GM18520 (cell line): ENCODE data around the gene MBP.

Experiments
- ATAC-seq: cut with Tn5 transposase; IDR thresholded peaks from one replicate; pipeline ENCODE4 v1.9.1; 2021; ENCODE audit not compliant: unreplicated experiment

Gene MBP

DNA sequence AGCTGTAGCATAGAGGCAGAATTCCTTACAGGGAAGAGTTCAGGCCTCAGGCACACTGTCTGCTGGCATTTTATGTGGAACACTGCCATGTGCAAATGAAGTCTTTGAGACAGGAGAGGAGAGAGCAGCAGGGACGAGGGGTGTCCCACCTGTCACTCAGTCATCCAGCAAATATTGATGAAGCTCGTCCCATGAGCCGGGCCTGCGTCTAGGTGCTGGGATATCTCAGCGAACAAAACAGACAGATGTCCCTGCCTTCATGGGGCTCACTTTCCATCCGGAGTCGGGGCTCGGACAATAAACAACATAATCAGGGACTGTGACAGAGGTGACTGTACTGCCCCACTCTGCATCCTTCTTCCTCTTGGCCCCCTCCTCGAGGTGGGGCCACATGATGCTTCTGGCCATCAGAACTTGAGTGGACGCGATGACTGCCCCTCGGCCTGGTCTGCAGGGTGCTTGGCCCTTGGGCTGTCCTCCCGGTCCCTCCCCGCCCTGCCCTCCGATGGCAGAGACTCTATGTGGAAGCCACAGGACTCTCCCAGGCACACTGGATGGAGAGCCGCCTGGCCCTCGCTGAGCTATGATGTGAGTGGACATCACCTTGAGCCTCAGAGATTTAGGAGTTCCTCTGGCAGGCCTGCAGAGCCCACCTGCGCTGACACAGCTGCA is 78.8 kb downstream of the MBP start:
- no peak for ATAC-seq

DNA sequence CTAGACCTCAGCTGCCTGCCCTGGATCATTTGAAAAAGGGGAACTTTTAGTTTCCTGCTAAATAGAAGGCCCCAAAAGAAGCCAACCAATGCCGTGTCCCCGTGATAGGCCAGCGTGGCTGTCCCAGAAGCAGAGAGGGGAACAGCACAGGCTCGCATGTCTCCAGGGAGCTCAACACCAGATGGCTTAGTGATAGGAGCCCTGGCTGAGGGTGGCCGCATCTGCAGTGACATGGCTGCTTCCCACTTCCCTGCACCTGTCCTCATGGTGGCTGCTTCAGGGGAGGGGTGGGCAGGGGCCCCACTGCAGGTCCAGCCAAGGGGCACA is 79.6 kb downstream of the MBP start:
- ATAC-seq, result no peak

DNA sequence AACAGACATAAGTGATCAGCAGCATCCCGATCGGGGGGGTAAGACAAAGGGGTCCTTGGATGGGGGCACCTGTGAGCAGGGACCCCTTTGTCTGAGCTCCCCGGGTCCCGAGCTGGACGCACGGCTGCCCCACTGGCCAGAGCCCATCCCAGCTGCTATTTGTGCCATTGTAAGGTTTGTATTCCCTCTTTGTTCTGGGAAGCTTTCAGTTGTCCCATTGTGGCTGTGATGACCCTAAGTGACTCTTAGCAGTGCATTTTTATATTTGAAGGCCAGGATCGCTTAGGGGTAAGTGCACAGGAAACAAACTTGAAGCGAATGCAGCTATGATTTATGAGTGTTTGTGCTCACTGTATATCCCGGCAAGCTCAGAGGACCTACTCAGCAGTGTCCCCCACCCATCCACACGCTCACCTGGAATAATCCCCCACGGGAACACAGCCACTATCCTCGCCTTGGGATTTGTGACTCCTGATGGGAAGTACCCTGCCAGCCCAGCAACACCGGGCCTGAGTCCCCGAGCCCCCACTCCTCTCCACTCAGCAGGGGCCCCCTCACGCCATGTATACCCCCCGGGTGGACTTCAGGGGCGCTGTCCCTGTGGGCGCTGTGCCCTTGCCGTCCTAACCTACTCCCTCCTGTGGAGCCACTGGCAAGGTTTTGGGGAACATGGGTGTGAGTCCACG is 80.1 kb downstream of the MBP start:
- ATAC-seq, result no peak

DNA sequence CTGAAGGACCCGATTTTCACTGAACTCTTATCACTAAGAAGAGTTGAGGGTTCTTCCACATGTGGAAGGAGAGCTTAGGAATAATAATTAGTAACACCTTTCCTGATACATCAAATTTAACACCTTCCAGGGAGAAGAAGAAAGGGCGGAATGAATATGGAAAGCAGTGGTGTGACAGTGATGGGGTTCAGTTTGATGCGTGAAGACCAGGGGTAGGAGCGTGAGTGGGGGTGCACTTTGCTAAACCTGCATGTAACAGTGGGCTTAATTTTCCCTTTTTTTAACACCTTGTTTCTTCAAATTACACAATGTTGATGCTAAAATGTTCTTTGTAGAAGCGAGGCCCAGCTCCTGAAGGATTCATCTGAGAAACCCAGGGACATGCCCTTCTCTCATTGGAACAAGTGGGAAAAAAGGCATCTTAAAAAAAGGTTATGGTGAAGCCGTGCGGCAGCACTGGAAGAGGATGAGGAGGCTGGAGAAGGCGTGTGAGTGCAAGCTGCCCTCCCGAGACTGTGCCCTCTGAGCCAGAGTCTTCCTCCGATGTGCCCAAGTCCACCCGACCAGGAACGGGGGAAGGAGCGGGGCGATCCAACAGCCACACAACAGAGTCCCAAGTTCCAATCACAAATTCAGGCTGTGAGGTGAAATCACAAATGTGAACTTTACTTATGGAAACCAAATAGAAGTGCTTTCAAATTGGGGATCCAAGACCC is 80.8 kb downstream of the MBP start:
- no peak for ATAC-seq

DNA sequence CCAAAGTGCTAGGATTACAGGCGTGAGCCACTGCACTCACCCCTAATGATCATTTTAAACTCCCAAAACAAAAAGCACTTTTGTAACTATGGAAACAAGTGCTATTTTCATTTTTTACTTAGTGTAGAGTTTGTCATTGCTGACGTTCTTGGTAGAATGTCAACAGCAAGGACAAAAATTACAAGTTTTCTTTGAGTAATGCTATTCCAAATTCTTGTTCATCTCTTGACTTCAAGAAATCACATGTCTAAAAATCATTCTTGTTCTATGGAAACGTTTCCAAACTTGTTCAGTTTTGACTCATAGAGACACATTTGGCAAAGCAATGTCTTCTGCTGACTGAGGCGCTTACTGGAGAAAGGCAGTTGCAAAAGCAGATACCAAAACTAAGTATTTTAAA is 82.6 kb downstream of the MBP start:
- ATAC-seq, result no peak

DNA sequence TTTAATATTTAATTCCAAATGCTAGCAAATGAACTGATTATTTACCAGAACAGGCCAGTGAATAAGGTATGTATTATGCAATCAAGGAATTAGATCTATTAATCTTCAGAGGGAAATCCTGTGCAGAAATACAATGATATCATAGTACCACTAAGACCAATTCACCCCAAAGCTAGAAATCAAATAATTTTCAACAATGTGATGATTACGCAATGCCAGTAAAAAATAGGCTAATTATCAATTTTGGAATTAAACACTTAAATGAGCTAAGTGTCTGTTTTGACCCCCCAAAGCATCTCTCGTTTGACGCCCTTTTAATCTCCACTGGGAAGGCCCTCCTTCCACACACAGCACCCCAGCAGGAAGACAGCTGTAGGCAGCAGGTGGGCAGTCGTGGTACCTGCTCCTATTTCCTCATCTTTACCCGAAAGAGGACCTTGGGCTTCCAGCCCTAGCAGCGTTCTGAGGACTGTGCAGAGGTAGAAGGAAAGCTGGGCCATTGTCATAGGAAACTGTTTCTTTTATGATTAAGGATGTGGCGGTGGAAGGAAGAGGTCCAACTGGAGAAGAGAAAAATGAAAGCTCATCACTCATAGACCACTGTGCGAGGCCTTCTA is 84.7 kb downstream of the MBP start:
- ATAC-seq, result no peak

DNA sequence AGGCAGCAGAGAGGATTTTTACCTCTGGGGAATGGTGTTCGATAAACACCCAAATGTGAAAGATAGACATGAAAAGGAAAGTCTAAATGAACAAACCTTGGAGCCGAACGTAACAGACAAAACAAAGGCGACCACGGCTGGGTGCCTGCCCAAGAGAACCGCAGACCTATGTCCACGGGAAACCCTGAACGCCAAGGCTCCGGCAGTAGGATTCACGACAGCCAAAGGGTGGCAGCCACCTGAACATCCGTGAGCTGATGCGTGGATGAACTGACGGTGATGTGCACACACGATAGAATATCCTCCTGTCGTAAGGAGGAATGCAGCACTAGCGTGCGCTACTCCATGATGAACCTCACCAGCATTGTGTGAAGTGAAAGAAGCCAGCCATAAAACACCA is 85.6 kb downstream of the MBP start:
- ATAC-seq, result no peak

DNA sequence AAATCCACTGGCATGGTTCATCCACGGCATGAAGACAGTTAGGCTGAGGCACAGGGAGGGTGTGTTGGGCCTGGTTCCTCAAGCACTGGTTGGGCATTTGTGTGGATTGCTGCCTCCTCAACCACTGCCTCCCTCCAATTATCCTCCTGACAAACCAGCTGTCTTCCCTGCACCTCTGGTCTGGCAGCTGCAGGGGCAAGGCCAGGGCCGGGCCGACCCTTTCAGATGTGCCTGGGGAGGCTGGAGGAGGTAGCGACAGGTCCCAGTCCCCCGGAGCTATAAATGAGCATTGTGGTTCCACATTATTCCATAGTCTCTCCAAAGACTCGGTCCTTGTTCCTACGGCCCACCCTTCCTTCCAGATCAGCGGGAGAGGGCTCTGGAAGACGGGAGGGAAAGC is 86.2 kb downstream of the MBP start:
- no peak for ATAC-seq

DNA sequence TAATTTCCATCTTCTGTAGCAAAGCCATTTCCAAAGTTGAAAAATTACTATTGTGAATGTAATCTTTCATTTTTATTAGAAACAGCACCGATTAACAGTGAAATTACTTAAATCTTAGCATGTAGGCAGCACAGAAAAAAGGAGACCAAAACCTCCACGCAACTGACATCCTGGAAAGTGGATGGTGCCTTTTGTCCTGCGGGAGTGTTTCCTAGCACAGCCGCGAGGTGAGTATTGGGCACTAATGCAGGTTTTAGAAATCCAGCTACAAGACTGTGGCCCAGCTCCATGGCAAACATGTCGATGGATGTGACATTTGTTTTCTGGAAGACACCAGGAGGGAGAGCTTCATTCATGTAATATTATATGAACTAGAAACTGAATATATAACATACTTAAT is 86.9 kb downstream of the MBP start:
- no peak for ATAC-seq

DNA sequence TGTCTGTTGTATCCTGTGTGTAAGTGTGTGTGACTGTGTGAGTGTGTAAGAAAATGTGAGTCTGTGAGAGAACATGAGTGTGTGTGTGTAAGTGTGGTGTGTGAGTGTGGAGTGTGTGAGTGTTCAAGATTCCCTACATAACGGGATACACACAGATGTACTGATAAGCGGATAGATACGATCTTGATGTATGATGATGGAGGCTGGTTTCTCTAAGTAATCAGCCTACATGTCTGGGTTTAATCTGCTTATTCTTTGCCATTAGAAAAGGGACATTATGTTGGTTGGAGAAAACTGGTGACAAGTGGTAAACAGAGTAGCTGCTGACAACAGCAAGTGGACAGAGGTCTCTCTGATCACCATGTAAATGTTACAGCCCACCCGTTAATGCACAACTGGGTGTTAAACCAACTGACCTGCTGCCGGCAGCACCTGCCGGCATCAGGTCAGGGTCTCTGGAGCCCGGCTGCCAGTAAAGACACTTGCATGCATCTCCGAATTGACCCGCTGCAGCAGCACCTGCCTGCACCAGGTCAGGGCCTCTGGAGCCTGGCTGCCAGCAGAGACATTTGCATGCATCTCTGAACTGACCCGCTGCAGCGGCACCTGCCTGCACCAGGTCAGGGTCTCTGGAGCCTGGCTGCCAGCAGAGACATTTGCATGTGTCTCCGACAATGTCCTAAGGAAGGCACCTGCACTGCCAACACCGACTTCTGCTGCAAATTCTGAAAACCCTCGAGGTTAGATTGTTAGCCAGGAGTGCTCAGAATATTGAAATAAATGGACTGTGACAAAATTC is 87.5 kb downstream of the MBP start:
- no peak for ATAC-seq

DNA sequence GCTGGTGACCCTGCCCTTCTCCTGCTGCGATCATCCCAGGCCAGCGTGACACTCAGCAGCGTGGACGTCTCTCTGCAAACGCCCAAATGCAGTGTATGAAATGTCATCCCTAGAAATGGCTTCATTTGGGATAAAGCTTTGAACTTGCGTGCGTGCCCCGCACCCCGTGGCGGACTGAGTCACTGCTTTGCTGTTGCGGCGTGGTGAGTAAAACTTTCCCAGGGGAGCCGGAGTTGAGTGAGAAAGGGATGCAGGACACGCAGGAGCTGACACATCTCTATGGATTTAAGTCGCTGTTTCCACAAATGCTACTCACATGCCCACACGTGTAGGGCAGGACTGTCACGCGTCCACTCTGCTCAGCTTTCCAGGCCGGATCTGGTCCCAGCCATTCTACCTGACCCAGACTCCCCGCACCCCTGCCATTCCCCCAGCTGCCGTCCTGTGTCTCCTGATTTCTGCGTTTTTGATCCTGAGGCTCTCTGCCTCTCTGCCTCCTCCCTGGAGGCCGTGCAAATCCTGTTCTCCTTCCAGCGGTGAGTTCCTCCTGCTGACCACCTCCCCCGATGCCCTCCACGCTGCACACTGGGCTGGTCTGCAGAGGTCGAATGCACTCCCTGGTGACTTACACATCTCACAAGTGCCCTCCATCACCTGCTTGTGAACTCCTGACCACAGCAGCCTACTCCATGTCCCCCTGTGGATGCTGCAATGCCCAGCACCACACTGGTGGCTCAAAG is 88.9 kb downstream of the MBP start:
- ATAC-seq, result no peak

DNA sequence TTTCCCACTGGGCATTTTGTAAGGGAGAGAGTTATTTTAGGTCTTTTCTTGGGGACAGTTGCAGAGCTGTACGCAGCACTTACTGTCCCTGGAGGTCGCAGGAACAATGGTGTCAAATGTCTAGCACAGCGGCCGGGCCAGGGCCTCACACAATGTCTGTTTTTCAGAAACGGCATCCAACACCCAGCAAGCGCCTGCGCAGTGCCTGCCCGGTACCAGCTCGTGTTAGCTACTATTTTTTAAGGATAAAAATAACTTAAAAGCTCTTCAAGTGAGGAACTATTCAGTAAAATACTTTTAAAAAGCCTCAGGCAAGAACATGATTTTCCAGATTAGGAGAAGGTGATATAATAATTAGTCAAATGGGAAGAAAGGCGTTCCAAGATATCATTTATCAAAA is 90.0 kb downstream of the MBP start:
- ATAC-seq, result no peak

DNA sequence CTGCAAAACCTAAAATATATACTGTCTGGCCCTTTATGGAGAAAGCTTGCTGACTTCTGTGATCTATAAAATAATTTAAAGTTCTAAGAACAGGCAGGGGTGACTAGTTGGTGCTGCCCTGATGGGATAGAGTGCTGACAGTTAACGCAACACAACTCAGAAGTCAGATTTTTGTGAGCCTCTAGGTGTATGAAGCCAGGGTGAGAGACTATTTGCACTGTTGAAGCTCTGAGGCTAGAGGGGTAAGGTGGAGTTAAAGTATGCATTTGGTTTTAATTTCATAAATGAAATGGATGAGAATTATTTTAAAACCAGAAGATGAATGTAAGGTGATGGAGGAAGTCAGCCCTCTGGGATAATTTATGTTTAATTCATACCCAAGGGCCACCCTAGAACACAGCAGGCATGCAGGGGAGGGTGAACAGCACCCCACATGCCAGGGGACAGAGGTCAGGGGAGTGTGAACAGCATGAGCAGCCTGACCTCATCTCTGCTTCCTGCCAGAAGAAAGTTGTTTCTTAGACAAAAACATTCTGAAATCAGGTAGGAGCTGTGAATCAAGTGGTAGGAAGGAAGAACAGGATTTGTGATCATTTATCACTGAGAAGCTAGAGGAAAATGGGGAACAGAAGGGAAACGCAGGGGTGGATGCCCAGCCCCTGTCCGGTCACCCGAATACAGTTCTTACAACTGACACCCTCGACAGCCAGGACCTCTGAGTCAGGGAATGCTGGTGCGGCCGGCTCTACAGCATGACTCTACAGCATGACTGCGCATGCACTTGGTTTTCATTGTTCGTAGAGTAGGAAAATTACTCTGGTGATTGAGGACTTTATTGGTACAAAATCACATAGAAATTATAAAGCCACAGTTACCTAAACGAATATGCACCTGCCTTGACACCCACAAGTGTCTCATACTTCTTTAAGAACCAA is 93.1 kb downstream of the MBP start:
- ATAC-seq, result no peak

DNA sequence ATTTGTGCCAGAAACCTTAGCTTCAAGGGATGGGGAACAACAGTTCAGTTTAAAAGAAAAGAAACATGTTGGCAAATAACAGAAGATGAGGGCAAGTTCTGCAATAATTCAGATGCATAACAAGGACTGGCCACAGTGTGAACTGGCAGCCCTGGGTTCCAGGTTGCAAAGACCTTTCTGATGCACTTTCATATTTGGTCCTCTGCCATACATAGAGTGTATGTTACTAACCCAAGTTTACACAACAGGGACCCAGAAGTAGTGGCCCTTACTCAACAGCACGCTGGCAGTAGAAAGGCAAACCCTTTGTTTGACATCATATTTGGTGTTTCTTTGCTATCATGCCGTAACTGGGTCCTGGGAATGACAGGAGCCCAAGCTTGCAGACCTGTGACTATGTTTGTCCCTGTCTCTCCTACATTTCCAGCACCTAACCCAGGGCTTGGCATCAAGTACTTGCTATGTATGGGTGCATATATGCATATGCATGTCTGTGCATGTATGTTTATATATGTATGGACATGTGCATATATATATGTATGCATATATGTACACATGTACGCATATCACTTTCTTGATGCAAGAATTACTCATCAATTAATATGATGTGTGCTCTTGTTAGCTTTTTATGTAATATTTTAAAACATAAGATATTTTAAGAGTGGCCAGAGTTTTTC is 94.3 kb downstream of the MBP start:
- ATAC-seq, result no peak

DNA sequence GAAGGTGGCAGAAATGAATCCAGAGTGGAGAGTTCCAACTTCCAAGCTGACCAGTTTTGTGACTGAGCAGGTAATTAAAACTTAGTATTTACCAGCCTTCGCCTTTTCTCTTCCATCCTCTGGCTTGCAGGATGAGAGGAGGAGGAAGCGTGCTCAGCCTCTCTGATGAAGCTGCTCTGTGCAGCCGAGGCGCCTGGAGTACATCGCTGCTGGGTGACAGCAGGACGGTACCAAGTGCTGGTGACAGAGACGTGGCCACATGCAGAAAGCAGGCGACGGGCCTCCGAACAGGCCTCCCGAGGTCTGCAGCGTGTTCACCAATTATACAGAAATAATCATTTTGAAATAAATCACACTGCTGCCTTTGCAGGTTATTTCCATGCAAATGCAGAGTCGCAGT is 95.0 kb downstream of the MBP start:
- ATAC-seq, result no peak

DNA sequence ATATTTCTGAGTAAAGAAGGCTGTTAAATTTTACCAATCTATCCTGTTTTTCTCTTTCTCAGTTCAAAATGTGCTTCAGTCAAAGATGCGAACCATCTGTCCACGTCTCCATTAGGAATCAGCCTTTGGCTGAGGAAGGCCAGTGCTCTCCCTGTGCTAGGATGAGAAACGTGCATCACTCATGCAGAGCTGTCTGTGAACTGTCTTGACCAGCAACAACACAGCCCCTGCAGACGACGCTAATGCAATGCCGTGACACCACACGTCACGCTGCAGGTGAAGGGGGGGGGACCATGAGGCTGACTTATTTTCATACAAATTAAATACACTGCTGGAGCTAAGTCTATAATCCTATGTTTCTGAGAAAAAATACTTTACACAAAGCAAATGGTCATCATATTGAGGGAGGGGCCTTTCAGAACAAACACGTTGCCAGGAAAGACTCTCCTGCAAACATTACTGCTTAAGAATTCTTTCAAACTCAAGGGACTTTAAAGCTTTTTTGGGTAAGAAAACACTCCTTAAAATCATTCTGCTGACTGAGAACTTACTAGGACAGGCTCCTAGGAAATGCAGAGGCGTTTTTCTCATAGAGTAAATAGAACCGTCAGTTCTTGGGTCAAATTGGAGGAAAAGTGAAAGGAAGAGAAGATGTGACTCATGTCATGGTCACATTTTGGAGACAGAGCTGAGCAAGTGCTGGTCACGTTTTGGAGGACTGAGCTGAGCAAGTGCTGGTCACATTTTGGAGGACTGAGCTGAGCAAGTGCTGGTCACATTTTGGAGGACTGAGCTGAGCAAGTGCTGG is 97.0 kb downstream of the MBP start:
- no peak for ATAC-seq

DNA sequence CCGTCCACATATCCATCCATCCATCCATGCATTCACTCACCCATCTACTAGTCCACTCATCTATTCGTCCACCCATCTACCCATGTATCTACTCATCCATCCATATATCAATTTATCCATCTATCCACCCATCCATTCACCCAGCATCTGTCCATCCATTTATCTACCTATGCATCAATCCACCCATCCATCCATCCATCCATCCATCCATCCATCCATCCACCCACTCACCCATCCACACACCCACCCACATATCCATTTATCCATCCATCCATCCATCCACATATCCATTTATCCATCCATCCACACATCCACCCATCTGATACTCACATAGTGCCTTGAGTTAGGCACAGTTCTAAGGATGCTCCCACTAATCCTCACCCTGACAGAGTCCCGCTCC is 99.0 kb downstream of the MBP start:
- ATAC-seq, result no peak

DNA sequence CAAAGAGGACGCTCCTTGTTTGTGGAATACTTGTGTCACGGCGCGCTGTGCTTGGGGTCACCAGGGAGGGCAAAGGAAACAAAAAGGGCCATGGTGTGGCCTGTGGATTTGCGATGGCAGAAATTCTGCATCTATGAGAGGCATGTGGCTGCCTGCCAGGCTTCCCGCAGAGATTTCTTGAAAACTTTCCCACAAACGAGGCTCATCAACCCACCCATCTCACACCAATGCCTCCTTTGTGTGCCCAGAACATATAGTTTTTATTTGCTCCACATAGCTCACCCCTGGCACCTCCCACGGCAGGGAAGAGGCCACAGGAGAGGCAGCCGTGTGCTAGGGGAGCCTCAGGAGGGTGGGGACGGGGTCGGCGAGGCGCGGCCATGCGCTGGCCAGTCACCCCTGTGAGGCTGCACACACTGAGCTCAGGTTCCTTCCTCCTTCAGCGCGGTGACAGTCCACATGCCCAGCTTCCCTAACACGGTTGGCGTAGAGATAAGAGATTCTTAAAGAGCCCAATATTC is 100.3 kb downstream of the MBP start:
- no peak for ATAC-seq
